K562 (cell line): ENCODE results near the gene PHKB.

Experiments used
- NR2F6 ChIP-seq: fragments of 450-650 bp; formaldehyde crosslinking; IDR thresholded peaks from 2 replicates; pipeline ENCODE4 v1.4.0; 2020; ENCODE audit warnings: mild to moderate bottlenecking
- POLR2A ChIP-seq: fragments of 450-650 bp; conservative IDR thresholded peaks from 2 replicates; pipeline ENCODE4 v1.6.1; 2016
- ZNF175 ChIP-seq: fragments of 200-800 bp; sonication (Bioruptor generic); IDR thresholded peaks from 2 replicates; pipeline ENCODE4 v1.6.1; 2016; ENCODE audit warnings: low read depth, mild to moderate bottlenecking, missing genetic modification characterization, missing compliant biosample characterization

GRCh38 chr16:47705266-47705665 is 244.1 kb downstream of the PHKB start:
- TF ChIP-seq POLR2A (no peak), ZNF175 (no peak), NR2F6 (CRISPR knock-in tag) (no peak)
